ENCODE results near the gene CFAP58.

DNA sequence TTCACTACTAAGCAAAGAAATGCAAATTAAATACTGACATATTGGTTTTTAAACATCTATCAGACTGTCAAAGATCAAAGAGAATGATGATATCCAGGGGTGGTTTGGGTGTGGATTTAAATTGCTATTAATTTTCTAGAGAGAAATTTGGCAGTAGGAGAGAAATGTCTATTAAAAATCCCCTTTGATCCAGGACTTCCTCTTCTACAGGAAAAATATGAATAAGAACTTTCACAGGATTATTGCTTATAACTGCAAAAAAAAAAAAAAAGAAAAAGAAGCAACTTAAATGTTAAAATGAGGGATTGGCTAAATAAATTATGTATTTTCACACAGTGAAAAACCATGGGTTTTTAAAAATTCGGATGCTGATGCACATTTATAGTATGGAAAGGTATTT is 21.0 kb downstream of the CFAP58 start:
- no peak for TF ChIP-seq POLR2AphosphoS5 (IDR thresholded peaks at IDR 0.05; ENCODE audit: low read depth, low read length)
- TF ChIP-seq POLR2A (IDR thresholded peaks at IDR 0.05; ENCODE audit: low read depth, low read length): no peak
- TF ChIP-seq TAF1 (IDR thresholded peaks at IDR 0.05; ENCODE audit: borderline replicate concordance, low read depth, low read length): no peak

All from GM12892 (cell line).